ENCODE data around the gene CROCC.
A peak's percentile ranks its signal among the peaks of the same experiment; 100 is the strongest.

The CROCC gene

DNA sequence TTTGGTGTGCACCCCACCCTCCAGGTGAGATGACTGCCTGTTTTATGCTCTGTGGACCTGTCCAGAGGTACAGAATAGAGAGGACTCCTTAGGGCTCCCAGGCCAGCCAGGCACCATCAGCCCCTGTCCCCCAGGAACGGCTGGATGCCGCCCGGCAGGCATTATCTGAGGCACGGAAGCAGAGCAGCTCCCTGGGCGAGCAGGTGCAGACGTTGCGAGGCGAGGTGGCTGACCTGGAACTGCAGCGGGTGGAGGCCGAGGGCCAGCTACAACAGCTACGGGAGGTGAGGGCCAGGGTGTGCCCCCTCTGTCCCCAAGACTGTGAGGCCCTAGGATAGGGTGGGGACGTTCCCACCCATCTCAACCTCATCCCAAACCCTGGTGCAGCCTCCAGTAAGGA, 47.9 kb downstream of the CROCC start:
- no peak for DNase-seq

DNA sequence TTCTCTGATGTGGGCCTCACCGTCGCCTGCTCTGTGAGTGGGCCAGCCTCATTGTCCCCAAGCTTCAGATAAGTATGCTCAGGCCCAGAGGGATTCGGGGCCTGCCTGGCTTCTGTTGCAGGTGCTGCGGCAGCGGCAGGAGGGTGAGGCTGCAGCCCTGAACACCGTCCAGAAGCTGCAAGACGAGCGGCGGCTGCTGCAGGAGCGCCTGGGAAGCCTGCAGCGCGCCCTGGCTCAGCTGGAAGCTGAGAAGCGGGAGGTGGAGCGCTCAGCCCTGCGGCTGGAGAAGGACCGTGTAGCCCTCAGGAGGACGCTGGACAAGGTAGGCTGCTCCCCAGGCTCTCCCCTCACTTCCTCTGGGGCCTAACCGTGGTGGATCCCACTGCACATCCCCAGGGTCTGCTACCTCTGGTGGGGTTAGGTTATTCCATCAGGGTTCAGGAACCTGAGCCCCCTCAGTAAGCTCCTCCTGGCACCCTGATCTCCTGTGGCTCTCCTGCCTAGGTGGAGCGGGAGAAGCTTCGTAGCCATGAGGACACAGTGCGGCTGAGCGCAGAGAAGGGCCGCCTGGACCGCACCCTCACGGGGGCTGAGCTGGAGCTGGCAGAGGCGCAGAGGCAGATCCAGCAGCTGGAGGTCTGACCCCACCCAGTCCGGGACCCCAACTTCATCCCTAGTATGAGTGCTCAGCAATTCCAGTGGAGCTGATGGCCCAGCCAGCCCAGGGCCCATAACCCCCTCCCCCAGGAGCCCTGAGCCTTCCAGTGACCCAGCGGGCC, 48.6 kb downstream of the CROCC start:
- DNase-seq: no peak

DNA sequence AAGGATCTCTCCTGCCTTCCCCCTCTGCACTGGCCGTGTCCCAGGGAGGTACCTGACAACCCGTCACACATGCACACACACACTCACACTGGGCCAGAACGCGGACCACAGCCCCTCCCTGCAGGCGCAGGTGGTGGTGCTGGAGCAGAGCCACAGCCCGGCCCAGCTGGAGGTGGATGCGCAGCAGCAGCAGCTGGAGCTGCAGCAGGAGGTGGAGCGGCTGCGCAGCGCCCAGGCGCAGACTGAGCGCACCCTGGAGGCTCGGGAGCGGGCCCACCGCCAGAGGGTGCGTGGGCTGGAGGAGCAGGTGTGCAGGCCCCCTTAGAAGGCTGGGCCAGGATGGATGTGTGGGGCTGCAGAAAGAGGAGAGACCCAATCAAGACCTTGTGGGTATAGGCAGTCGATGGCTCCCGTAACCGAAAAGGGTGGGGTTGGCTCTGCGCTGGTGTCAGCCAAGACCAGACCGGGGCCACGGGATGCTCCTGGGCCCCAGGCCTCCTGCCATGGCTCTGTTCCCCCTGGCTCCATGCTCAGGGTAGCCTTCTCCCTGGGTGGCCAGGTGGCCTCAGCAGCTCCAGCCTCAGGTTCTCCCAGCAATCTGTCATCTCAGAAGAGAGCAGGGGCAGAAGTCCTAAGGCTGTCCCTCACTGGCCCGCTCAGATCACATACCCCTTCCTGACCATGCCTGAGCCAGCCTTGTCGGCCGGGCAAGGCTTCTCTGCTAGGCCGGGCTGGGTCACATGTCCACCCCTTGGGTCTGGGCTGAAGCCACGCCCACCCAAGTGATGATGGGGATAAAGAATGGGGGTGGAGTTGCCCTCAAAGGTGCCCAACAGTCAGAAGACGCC, 49.8 kb downstream of the CROCC start:
- peak; percentile 73 to 85 for DNase-seq

DNA sequence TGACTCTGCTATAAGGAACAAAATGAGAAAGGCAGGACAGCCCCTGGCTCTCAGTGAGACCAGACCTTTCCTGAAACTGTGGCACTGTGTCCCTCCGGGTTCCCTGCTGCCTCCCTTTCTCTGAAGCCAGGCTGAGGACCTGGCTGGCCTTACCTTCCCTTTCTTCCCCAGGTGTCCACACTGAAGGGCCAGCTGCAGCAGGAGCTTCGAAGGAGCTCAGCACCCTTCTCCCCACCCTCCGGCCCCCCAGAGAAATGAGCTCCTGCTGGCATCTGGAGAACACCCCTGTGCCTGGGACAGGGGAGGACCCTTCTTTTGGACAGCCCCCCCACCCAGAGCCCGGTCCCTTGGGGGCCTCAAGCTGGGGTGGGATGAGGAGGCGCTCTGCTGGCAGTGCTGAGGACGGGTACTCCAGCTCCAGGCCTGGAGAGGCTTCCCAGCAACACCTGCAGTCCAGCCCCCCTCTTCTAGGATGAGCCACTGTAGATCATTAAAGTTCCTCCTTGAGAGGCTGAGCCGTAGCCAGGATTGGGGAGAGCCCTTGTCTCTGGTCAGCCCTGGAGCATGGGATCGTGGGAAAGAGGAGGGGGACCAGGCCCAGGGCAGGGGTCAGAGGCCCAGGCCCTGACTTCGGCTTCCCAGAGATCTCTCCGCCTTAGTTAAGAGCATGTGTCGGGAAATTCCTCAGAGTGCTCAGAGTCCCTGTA, 50.6 kb downstream of the CROCC start:
- no peak for DNase-seq

DNA sequence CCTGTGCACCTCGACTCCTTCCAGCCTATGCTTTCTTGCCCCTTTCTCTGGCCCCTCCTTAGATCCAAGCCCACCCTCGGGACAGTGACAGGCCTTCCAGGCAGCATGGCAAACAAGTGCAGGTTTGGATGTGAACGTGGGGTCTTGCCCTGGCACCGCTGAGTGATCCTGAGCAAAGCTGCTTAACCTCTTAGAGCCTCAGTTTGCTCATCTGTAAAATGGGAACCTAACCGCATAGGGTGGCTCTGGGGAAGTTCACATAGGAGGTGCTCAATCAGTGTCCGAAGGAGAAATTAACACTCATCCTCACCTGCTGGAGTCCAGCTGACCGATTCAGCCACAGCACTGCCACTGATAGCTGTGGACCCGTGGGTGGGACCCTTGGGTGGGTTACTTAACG, 51.5 kb downstream of the CROCC start:
- no peak for DNase-seq

DNA sequence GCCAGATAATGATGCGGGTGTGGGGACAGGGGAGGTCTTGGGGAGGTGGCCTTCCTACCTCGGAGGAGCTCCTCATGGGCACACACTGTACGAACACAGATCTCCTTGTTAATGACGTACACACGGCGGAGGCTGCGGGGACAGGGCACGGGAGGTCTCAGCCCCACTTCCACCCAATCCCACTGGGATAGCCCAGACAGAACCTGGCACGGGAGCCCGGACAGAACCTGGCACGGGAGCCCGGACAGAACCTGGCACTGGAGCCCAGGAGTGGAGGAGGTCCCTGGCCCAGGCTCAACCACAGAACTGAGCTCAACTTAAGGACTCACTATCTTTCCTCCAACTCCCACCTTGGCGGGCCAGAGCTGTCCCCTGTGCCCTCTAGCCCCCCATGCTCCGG, 53.5 kb downstream of the CROCC start:
- no peak for DNase-seq

DNA sequence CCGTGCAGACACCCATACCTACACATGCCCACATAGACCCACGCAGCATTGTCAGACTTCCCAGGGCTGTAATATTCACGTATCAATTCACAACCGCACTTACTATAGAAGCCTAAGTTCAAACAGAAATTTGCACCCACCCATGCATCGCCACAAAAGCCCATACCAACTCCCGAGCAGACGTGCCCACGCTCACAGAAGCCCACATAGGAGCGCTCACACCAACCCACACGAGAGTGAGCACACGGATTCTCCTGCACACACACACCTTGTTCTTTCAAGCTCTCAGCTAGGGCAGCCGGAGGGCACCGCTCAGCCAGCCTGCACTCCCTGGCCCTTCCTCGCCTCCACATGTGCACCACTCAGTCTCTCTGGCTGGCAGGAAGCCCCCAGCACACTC, 54.1 kb downstream of the CROCC start:
- DNase-seq: no peak

DNA sequence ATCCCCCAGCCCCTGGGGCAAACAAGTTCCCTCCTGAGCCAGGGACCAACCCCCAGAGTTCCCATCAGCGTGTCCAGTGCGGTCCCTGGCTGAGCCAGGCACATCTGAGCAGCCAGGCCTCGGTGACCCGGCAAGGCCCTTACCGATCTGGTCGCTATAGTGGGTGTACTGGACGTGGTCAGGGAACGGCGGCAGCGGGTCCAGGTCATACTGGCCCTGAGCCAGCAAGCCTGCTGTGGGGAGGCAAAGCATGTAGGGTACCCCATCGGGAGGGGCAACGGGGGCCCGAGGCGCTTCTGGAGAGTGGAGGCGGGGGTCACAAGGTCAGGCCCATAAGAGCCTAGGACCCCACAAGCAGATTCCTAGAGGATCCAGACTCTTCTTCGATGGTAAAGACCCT, 55.2 kb downstream of the CROCC start:
- DNase-seq: no peak

DNA sequence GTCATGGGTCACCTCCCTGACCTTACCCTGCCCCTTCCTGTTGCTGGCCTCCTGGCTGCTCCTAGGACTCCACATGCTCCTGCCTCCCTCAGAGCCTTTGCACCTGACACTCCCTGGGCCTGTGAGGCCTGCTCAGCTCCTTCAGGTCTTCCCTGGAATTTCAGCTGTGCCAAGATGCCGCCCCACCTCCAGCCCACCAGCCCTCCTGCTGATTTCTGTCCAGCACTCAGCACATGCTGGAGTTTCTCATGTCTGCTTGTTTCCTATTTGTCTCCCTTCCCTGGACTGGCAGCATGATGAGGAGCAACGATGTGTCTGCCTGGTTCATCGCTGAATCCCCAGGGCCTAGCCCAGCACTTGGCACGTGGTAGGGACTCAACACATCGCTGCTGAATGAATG, 55.6 kb downstream of the CROCC start:
- no peak for DNase-seq

DNA sequence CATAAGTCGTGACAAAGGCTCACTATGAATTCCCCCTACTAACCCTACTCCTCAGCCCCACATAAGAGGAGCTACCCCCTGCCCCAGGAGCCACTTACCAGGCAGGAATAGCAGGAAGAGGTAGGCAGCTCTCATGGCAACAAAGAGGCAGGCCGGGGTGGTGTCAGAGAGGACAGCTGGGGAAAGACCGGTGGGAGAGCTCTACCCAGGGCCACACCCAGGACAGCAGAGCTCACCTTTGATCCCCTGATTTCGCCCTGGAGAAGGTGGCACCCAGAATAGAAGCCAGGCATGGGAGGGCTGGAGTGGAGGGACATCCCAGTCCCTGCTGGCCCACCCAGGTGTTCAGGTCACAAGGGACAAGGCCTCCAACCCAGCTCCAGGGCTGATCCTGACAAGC, 56.4 kb downstream of the CROCC start:
- DNase-seq: no peak

DNA sequence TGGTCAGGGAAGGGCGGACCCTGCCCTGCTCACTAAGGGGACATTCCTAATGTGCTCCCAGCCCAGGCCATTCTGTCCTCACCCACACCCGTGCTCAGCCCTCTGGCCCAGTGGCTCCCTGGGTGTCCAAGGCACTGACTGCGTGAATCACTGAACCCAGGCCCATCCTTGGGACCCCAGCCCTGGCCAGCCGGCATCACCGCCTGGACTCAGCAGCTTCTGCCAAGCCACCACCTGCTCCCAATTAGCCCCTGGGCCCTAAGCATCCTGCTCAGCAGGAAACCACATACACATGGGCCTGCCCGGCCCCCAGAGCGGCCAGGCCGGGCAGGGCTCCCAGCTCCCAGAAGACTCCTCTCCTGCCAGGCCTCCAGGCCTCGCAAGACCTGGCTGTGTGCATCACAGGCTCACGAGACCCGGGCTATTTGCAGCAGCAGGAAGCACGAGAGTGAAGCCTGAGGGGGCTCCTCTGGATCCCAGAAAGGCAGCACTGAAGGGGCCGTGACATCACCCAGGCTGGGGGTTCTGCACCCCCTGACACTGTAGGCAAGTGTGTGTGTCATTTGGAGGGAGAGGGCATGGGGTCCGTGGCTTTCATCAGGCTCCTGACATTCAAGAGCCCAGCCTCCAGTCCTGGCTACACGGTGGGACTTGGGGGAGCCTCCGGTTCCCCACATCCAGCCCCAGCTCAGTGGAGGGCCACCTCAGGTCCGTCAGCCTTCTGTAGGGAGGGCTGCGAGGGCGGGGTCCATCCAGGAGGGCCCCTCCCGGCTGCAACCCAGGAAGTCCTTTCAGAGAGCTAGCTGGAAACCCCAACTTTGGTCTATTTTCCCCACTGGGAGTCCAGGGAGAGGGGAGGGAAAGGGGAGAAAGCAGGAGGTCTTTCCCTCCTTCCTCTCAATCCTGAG, 57.1 kb downstream of the CROCC start:
- no peak for DNase-seq

DNA sequence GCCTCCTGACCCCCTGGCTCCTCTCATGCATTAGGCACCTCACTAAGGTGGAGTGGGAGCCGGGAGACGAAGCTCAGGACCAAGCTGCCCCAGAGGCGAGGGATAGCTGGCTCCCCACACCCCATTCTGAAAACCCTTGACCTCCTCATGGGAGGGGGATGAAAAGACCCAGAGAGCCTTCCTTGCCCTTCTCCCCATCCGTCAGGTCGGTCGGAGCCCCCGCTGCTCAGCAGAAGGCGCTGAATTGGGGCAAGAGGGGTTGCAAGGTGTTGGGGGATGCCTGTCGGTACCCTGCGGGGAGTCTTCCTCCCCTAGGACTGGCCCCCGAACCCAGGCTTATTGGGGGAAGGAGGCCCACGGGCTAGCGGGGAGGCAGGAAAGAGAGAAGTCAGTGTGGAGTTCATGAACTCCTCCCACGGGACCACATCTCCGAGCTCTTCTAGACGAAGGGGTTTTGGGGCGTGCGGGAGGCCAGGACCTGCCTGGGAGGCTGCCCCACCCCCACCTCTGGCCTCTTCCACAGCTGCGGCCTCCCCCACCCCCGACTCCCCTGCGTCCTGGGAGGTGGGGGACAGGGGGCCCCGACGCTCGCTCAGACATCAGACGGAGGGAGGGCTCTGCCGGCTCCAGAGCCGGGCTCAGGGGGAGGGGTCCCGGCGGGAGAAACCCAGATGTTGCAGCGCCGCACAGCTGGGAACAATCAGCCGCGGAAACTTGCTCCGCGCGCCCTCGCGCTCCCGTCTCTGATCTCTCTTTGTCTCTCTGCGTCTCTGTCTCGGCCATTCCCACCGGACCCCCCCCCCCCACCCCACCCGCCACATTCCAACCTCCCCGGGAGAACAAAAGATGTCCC, 58.0 kb downstream of the CROCC start:
- no peak for DNase-seq

DNA sequence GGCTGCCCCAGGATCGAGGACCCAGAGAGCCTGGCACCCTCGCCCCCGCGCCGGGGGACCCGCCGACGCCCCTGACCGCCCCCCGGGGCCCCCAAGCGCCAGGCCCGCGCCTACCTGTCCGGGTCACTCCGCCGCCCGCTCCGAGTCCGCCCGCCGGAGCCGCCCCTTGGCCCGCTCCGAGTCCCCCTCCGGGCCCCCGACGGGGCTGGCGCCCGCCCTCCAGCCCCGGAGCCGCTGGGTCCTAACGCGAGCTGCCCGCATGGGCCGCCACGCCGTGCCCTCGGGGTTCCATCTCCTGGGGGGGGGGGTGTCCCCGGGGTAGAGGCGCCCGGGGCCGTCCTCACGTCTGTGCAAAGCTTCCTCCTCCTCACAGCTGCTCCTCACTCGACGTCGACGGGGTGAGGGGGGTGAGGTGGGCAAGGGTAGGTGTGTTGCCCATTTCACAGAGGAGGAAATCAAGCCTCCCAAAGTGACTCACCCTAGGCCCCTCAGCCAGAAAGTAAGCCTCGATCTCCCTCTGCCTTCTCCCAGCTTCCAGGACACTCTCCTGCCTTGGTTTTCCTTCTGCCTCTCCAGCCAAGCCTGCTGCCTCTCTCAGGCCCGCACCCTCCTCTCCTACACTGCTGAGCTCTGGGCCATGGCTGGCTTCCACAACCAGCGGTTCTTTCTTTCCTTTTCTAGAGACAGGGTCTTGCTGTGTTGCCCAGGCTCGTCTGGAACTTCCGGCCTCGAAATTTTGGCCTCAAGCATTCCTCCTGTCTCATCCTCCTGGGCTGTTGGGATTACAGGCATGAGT, 58.9 kb downstream of the CROCC start, which contains the start of gene MFAP2:
MFAP2 (minus strand) TSS at position 148 of the 796 bp plus-strand sequence. CDS start 2,347 bp downstream, outside the sequence.
- no peak for DNase-seq

DNA sequence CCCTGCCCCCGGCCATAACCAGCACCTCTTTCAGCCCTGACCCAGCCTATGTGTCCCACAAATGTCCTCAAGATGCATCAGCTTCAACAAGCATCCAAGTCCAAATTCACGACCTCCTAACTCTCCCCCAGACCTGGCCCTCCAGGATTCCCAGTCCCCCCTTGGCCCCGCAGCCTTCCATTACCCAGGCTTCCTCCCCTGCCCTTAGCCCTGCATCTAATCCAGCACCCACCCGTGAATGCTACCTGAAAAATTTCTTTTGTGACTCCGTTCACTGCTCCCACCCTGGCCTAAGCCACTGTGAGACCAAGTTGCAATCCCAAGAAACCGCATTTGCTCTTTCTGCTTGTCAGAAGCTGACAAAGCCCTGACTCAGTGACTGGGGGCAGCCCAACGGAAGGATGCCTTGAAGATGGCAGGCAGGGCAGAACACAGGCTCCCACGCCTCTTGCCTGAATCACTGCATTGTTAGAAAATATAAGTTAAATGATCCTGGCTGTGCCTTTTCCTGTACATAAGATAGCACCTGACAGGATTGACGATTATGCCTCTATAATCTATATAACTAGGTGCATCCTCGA, 59.6 kb downstream of the CROCC start:
- DNase-seq: no peak

DNA sequence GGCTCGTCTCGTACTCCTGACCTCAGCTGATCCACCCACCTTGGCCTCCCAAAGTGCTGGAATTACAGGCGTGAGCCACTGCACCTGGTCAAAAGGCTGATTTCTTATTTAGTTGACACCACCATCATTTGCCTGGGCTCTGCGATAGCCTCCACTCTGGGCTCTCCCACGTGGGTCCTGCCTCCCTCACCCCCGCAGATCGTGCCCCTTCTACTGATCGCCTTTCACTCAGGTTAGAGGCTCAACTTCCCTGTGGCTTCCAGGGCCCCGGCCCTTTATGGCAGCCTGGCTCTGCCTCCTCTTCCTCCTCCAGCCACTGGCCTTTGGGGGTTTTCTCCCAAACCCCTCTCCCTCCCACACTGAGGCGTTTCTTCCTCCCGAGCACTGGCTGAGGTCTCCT, 61.2 kb downstream of the CROCC start:
- no peak for DNase-seq

DNA sequence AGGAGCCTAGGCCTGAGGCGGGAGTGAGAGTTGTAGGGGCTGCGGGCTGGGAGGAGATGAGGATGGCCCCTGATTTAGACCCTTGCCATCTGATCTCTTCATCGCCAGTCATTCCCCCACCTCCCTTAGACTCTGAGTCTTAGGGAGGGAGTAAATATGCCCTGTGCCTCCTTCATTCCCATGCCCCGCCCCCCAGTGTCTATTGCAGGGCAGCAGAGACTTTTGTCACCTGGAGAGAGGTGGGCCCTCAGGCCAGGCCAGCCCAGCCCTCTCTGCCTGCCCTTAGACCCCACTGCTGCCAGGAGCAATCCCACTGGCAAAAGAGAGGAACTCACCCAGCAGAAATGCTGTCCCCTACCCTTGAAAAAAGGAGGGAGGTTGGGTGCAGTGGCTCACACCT, 61.9 kb downstream of the CROCC start:
- no peak for DNase-seq

DNA sequence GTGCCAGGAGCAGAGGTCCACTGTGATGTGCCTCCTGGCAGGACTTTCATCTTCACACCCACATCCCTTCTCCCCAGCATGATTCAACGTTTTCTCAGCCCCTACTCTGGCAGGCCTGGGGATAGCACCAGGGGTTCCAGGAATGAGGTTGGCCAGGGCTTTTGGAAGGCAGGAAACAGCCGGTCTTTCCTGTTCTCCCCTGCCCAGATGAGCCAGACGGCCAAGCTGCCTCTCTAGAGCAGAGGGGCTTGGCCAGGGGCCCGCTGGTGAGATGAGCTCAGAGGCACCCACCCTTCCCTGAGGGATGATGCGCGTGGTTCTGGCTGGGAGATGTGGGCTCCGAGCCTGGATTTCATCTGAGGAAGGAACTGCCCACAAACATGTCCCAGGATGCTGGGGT, 63.0 kb downstream of the CROCC start:
- no peak for DNase-seq

DNA sequence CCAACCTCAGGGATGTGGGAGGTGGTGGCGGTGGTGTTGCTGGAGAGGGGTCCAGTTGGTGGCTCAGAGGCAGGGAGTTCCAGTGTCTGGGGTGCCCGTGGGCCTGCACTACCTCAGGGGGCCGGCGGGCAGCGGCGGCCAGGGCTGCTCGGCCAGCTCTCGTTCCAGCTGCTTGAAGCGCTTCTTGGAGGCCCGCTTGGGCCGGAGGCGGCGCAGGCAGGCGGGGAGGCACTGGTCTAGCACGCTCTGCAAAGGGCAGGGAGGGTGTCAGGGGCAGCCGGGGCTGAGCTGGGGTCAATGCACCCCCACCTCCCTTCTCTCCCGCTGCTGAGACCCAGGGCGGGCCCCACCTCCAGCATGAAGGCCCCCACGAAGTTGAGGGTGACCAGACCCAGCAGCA, 64.4 kb downstream of the CROCC start:
- no peak for DNase-seq

DNA sequence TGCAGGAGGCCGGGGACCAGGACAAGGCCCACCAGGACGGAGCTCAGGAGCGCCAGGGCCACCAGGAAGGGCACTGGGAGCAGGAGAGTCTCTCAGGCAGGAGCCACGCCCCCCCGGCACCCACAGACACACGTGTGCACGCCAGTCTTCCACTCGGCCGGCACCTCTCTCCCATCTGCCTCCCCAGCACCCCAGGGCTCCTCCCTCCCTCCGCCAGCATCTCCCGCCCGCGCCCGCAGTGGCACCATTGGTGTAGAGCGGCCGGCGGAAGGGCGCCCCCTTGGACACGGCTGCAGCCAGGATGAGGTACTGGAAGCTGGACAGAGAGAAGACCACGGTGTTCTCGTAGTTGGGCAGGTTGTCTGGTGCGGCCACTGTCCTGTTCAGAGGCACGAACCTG, 64.8 kb downstream of the CROCC start:
- DNase-seq: no peak

DNA sequence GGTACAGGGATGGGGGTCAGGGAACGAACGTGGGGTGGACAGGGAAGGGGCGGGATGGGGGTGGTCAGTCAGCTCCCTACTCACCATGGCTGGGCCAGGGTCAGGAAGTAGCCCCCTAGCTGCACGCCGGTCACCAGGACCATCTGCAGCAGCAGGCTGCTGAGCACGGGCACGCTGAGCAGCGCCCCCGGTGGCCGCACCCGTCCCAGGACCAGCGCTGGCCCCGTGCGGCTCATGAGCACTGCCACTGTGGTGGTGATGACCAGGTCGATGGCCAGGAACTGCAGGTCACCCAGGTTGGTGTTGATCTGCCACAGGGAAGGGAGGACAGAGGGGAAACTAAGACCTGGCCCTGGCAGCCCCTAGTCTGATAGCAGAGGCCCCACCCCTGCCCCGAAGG, 65.2 kb downstream of the CROCC start:
- DNase-seq: no peak
